ENCODE measurements around the gene NLGN4Y. TPM values are rescaled to one million over a fixed set of nuclear protein-coding genes. Genes with fewer than 3 reads are reported as not detected.

NLGN4Y gene
- polyA plus RNA-seq (2013), result not detected

DNA sequence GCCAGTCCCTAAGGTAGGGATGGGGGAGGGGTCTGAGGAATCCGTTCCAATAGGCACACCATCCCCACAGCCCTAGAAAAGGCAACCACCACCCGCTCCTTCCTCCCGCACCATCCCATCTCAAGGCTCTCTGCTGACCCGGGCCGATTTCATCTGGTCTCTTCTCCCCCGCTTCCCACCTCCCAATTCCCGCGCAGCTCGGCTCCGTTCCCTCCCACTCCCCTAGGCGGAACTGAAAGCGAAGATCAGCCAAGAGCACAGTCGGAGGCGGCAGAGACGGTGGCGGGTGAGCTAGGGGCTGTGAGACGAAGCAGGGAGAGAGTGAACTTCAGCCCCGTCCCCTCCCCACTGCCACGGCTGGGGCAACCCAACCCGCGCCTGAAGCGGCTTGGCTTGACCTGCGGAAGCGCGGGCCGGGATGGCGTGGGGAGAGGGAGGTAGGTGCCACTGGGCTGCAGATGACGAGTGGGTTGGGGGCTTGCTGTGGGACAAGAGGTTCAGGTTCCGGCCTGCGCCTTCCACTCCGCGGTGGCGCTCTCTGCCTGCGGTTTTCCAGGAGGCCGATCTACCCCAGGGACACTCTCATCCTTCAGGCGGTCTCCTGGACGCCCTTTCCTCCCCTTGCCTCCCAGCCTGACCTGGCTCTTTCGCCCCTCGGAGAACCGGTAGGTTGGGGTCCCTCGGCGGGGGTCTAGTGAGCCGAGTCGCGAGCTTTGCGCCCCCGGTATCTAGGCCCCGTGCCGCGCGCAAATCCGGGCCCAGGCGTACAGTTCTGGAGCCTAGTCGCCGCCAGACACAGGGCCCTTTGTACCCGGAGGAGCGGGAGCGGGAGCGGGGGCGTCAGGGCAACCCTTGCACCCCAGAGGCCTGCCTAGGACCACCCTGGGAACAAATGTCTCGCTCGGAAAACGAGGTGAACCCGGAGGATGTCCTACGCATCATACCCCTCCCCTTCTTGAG, at the start of gene NLGN4Y:
NLGN4Y (plus strand) TSS at position 258 of the 960 bp plus-strand sequence. CDS start 97,591 bp downstream, outside the sequence.
- ChIA-PET CTCF (no interaction called here), POLR2A (no interaction called here)
- Histone ChIP-seq H3K9me3 (ENCODE audit: control extremely low read depth in 1 of 5, control insufficient read depth in 4 of 5, insufficient read depth in 2 of 5, low read depth in 1 of 5, low read length in 4 of 5) (no peaks in the 10 kb centered on the region), H3K36me3 (ENCODE audit: control insufficient read depth in 4 of 4, insufficient read depth in 4 of 4, low read length in 3 of 4) (no peaks in the 10 kb centered on the region), H3K27ac (ENCODE audit: insufficient read depth in 1 of 2, low read depth in 1 of 2, low read length in 2 of 2, poor library complexity in 1 of 2, severe bottlenecking in 2 of 2) (no peak within 1 kb of the TSS), H3K4me1 (ENCODE audit: control extremely low read depth in 1 of 4, control insufficient read depth in 4 of 4, insufficient read depth in 4 of 4, low read length in 3 of 4) (peaks cover 0 to 11% (median 0%) of the 10 kb centered on the region in 4 experiments), H3K27me3 (replicated peaks in 2 of 5; ENCODE audit: control insufficient read depth in 4 of 5, insufficient read depth in 5 of 5, low read length in 4 of 5) (peaks cover 0 to 49% (median 0%) of the 10 kb centered on the region in 5 experiments), H3K4me3 (ENCODE audit: control insufficient read depth in 1 of 7, extremely low read depth in 1 of 7, insufficient read depth in 4 of 7, low read depth in 2 of 7, low read length in 6 of 7) (peak within 1 kb of the TSS in 2 of 7 experiments; percentile 31 to 69)
- no peak for DNase-seq
- no CpG with 5 or more reads among the region's 65 CpGs for WGBS (ENCODE audit: insufficient coverage)

- H3K27ac ChIP-seq (ENCODE audit: insufficient read depth in 1 of 2, low read depth in 1 of 2, low read length in 2 of 2, poor library complexity in 1 of 2, severe bottlenecking in 2 of 2), result no peak overlapping the region
- CTCF ChIA-PET, result no interaction called here
These were observed 38.4 kb upstream of the NLGN4Y start for GRCh38 chrY:14485935-14486334.

DNA sequence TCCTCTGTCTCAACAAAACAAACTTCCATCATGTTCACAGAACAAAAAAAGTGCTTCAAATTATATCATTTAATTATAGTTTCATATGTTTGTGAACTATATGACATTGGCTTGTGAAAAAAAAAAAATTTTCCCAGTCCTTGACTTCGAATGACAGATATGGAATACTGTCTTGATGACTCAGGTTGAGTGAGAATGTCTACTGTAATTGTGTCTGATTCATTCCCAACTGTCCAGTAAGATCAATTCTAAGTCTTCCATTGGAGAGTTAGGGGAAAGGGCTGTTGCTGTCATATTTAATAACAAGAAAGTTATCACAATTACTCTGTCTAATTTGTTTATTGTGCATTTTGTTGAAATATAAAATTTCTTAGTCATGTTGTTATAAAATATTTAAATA, 34.1 kb upstream of the NLGN4Y start:
- Histone ChIP-seq H3K27me3 (replicated peaks in 2 of 5; ENCODE audit: control insufficient read depth in 4 of 5, insufficient read depth in 5 of 5, low read length in 4 of 5) (no peaks in the 10 kb centered on the region), H3K4me1 (ENCODE audit: control extremely low read depth in 1 of 4, control insufficient read depth in 4 of 4, insufficient read depth in 4 of 4, low read length in 3 of 4) (no peaks in the 10 kb centered on the region), H3K27ac (ENCODE audit: insufficient read depth in 1 of 2, low read depth in 1 of 2, low read length in 2 of 2, poor library complexity in 1 of 2, severe bottlenecking in 2 of 2) (no peak overlapping the region), H3K36me3 (ENCODE audit: control insufficient read depth in 4 of 4, insufficient read depth in 4 of 4, low read length in 3 of 4) (no peaks in the 10 kb centered on the region), H3K4me3 (ENCODE audit: control insufficient read depth in 1 of 7, extremely low read depth in 1 of 7, insufficient read depth in 4 of 7, low read depth in 2 of 7, low read length in 6 of 7) (no peak overlapping the region), H3K9me3 (ENCODE audit: control extremely low read depth in 1 of 5, control insufficient read depth in 4 of 5, insufficient read depth in 2 of 5, low read depth in 1 of 5, low read length in 4 of 5) (no peaks in the 10 kb centered on the region)
- no peak for DNase-seq
- ChIA-PET POLR2A (no interaction called here), CTCF (no interaction called here)
- no CpG with 5 or more reads among the region's 1 CpG for WGBS (ENCODE audit: insufficient coverage)

More at GRCh38 chrY:14485935-14486334, 38.4 kb upstream of the NLGN4Y start:
- Histone ChIP-seq H3K4me3 (ENCODE audit: control insufficient read depth in 1 of 7, extremely low read depth in 1 of 7, insufficient read depth in 4 of 7, low read depth in 2 of 7, low read length in 6 of 7) (no peak overlapping the region), H3K27me3 (replicated peaks in 2 of 5; ENCODE audit: control insufficient read depth in 4 of 5, insufficient read depth in 5 of 5, low read length in 4 of 5) (no peaks in the 10 kb centered on the region), H3K36me3 (ENCODE audit: control insufficient read depth in 4 of 4, insufficient read depth in 4 of 4, low read length in 3 of 4) (no peaks in the 10 kb centered on the region), H3K4me1 (ENCODE audit: control extremely low read depth in 1 of 4, control insufficient read depth in 4 of 4, insufficient read depth in 4 of 4, low read length in 3 of 4) (no peaks in the 10 kb centered on the region), H3K9me3 (ENCODE audit: control extremely low read depth in 1 of 5, control insufficient read depth in 4 of 5, insufficient read depth in 2 of 5, low read depth in 1 of 5, low read length in 4 of 5) (no peaks in the 10 kb centered on the region)
- no peak for DNase-seq
- POLR2A ChIA-PET, result no interaction called here

DNA sequence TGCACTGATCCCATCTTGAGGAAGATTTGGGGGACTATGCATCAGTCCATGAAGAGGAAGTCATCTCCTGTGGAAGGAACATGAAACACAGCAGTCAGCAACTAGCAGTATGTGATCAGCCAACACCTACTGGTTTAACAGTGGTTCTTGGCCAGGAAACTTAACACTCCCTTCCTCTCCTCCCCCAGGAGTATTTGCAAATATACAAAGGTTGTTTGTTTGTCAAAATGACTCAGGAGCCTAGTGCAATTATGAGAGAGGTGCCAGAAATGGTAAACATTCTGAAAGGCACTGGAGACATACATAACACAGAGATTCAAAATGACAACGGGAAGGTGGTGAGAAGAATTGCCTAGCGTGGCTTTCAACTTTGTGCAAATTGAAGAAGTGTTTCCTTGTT, 26.3 kb upstream of the NLGN4Y start:
- H3K9me3 ChIP-seq (ENCODE audit: control extremely low read depth in 1 of 5, control insufficient read depth in 4 of 5, insufficient read depth in 2 of 5, low read depth in 1 of 5, low read length in 4 of 5), result no peaks in the 10 kb centered on the region
- no CpG with 5 or more reads among the region's 2 CpGs for WGBS (ENCODE audit: insufficient coverage)
- no peak overlapping the region for H3K27ac ChIP-seq (ENCODE audit: insufficient read depth in 1 of 2, low read depth in 1 of 2, low read length in 2 of 2, poor library complexity in 1 of 2, severe bottlenecking in 2 of 2)
- no peak for DNase-seq
- no peaks in the 10 kb centered on the region for H3K4me1 ChIP-seq (ENCODE audit: control extremely low read depth in 1 of 4, control insufficient read depth in 4 of 4, insufficient read depth in 4 of 4, low read length in 3 of 4)
- POLR2A ChIA-PET, result no interaction called here
- no peaks in the 10 kb centered on the region for H3K27me3 ChIP-seq (replicated peaks in 2 of 5; ENCODE audit: control insufficient read depth in 4 of 5, insufficient read depth in 5 of 5, low read length in 4 of 5)
- H3K36me3 ChIP-seq (ENCODE audit: control insufficient read depth in 4 of 4, insufficient read depth in 4 of 4, low read length in 3 of 4), result no peaks in the 10 kb centered on the region
- H3K4me3 ChIP-seq (ENCODE audit: control insufficient read depth in 1 of 7, extremely low read depth in 1 of 7, insufficient read depth in 4 of 7, low read depth in 2 of 7, low read length in 6 of 7), result no peak overlapping the region
- CTCF ChIA-PET, result no interaction called here

- ChIA-PET POLR2A (no interaction called here), CTCF (no interaction called here)
- no peaks in the 10 kb centered on the region for H3K4me1 ChIP-seq (ENCODE audit: control extremely low read depth in 1 of 4, control insufficient read depth in 4 of 4, insufficient read depth in 4 of 4, low read length in 3 of 4)
- WGBS (ENCODE audit: insufficient coverage), result no CpG with 5 or more reads among the region's 2 CpGs
- H3K27ac ChIP-seq (ENCODE audit: insufficient read depth in 1 of 2, low read depth in 1 of 2, low read length in 2 of 2, poor library complexity in 1 of 2, severe bottlenecking in 2 of 2), result no peak overlapping the region
- no peaks in the 10 kb centered on the region for H3K36me3 ChIP-seq (ENCODE audit: control insufficient read depth in 4 of 4, insufficient read depth in 4 of 4, low read length in 3 of 4)
- no peak overlapping the region for H3K4me3 ChIP-seq (ENCODE audit: control insufficient read depth in 1 of 7, extremely low read depth in 1 of 7, insufficient read depth in 4 of 7, low read depth in 2 of 7, low read length in 6 of 7)
- DNase-seq, result no peak
- no peaks in the 10 kb centered on the region for H3K9me3 ChIP-seq (ENCODE audit: control extremely low read depth in 1 of 5, control insufficient read depth in 4 of 5, insufficient read depth in 2 of 5, low read depth in 1 of 5, low read length in 4 of 5)
- H3K27me3 ChIP-seq (replicated peaks in 2 of 5; ENCODE audit: control insufficient read depth in 4 of 5, insufficient read depth in 5 of 5, low read length in 4 of 5), result no peaks in the 10 kb centered on the region
These were observed 19.7 kb upstream of the NLGN4Y start for GRCh38 chrY:14504592-14504991.

- Histone ChIP-seq H3K27me3 (replicated peaks in 2 of 5; ENCODE audit: control insufficient read depth in 4 of 5, insufficient read depth in 5 of 5, low read length in 4 of 5) (peaks cover 0 to 49% (median 0%) of the 10 kb centered on the region in 5 experiments), H3K4me3 (ENCODE audit: control insufficient read depth in 1 of 7, extremely low read depth in 1 of 7, insufficient read depth in 4 of 7, low read depth in 2 of 7, low read length in 6 of 7) (no peak overlapping the region), H3K9me3 (ENCODE audit: control extremely low read depth in 1 of 5, control insufficient read depth in 4 of 5, insufficient read depth in 2 of 5, low read depth in 1 of 5, low read length in 4 of 5) (no peaks in the 10 kb centered on the region), H3K4me1 (ENCODE audit: control extremely low read depth in 1 of 4, control insufficient read depth in 4 of 4, insufficient read depth in 4 of 4, low read length in 3 of 4) (peaks cover 0 to 11% (median 0%) of the 10 kb centered on the region in 4 experiments), H3K36me3 (ENCODE audit: control insufficient read depth in 4 of 4, insufficient read depth in 4 of 4, low read length in 3 of 4) (no peaks in the 10 kb centered on the region), H3K27ac (ENCODE audit: insufficient read depth in 1 of 2, low read depth in 1 of 2, low read length in 2 of 2, poor library complexity in 1 of 2, severe bottlenecking in 2 of 2) (no peak overlapping the region)
- WGBS (ENCODE audit: insufficient coverage), result no CpG with 5 or more reads among the region's 14 CpGs
- POLR2A ChIA-PET, result no interaction called here
- DNase-seq, result no peak
- CTCF ChIA-PET, result no interaction called here
These were observed 1.9 kb upstream of the NLGN4Y start for GRCh38 chrY:14522379-14522950.
